ENCODE results near the gene NGF. TPM values are rescaled to one million over a fixed set of nuclear protein-coding genes. Genes with fewer than 3 reads are reported as not detected.
A peak's percentile ranks its signal among the peaks of the same experiment; 100 is the strongest.

NGF gene
- polyA plus RNA-seq, 3 donors, result not detected

- peaks cover 0 to 5% (median 0%) of the 10 kb centered on the region in 7 donors for H3K9me3 Mint-ChIP-seq
- H3K27ac ChIP-seq (ENCODE audit: low read depth in 1 of 2, low read length in 2 of 2), result no peak overlapping the region
- H3K4me2 ChIP-seq (replicated peaks; ENCODE audit: extremely low read depth, low read length, poor library complexity, severe bottlenecking), result no peak overlapping the region
- peaks cover 0 to 4% (median 0%) of the 10 kb centered on the region in 3 donors for H3K27me3 Mint-ChIP-seq (ENCODE audit: low read depth in 3 of 3)
- WGBS (ENCODE audit: insufficient coverage), result 93% methylated on average over 4 of the region's 8 CpGs
- H3K9ac ChIP-seq (ENCODE audit: insufficient read depth, low read length, poor library complexity, severe bottlenecking), result no peak overlapping the region
- no peak for TF ChIP-seq CTCF (IDR thresholded peaks at IDR 0.05)
- no peak overlapping the region for H3K4me3 ChIP-seq (replicated peaks in 1 of 3; ENCODE audit: low read depth in 2 of 3, low read length in 3 of 3)
- no peaks in the 10 kb centered on the region for H3K4me1 ChIP-seq (ENCODE audit: control insufficient read depth in 1 of 2, insufficient read depth in 2 of 2, low read length in 2 of 2)
- no peak overlapping the region for H2AFZ ChIP-seq (ENCODE audit: insufficient read depth, low read depth, low read length, poor library complexity, severe bottlenecking)
- DNase-seq, result no peak
- H3K4me3 Mint-ChIP-seq, result no peak overlapping the region
- H3K27me3 ChIP-seq (ENCODE audit: control insufficient read depth in 2 of 2, insufficient read depth in 2 of 2, low read length in 2 of 2), result no peaks in the 10 kb centered on the region
- H3K27ac Mint-ChIP-seq, result no peak overlapping the region
- no peaks in the 10 kb centered on the region for H3K36me3 ChIP-seq (replicated peaks in 1 of 2; ENCODE audit: control insufficient read depth in 1 of 2, insufficient read depth in 2 of 2, low read length in 2 of 2)
- H3K4me1 Mint-ChIP-seq, result no peaks in the 10 kb centered on the region
- H3K36me3 Mint-ChIP-seq, result no peaks in the 10 kb centered on the region
- H3K79me2 ChIP-seq (ENCODE audit: insufficient read depth, low read length), result no peaks in the 10 kb centered on the region
- intact Hi-C loops (cut with micrococcal nuclease), result no loop called here
- no peaks in the 10 kb centered on the region for H4K20me1 ChIP-seq (ENCODE audit: insufficient read depth, low read length)
- no peaks in the 10 kb centered on the region for H3K9me3 ChIP-seq (replicated peaks in 1 of 2; ENCODE audit: control insufficient read depth in 1 of 2, insufficient read depth in 1 of 2, low read length in 2 of 2)
Measured at GRCh38 chr1:115300087-115300876, 37.8 kb downstream of the NGF start.

GRCh38 chr1:115299266-115299665, 38.8 kb downstream of the NGF start:
- intact Hi-C loops (cut with micrococcal nuclease), result no loop called here
- H3K9me3 ChIP-seq (replicated peaks in 1 of 2; ENCODE audit: control insufficient read depth in 1 of 2, insufficient read depth in 1 of 2, low read length in 2 of 2), result no peaks in the 10 kb centered on the region
- Mint-ChIP-seq H3K9me3 (peaks cover 0 to 4% (median 0%) of the 10 kb centered on the region in 7 donors), H3K27ac (peak overlapping the region in 1 of 7 donors; percentile 34), H3K27me3 (ENCODE audit: low read depth in 3 of 3) (peaks cover 0 to 4% (median 0%) of the 10 kb centered on the region in 3 donors), H3K4me3 (no peak overlapping the region), H3K36me3 (no peaks in the 10 kb centered on the region), H3K4me1 (no peaks in the 10 kb centered on the region)
- no peak overlapping the region for H2AFZ ChIP-seq (ENCODE audit: insufficient read depth, low read depth, low read length, poor library complexity, severe bottlenecking)
- DNase-seq, result no peak
- H3K36me3 ChIP-seq (replicated peaks in 1 of 2; ENCODE audit: control insufficient read depth in 1 of 2, insufficient read depth in 2 of 2, low read length in 2 of 2), result no peaks in the 10 kb centered on the region
- no CpG with 5 or more reads among the region's 2 CpGs for WGBS (ENCODE audit: insufficient coverage)
- H3K79me2 ChIP-seq (ENCODE audit: insufficient read depth, low read length), result no peaks in the 10 kb centered on the region
- TF ChIP-seq CTCF (IDR thresholded peaks at IDR 0.05), result no peak
- no peaks in the 10 kb centered on the region for H4K20me1 ChIP-seq (ENCODE audit: insufficient read depth, low read length)
- no peaks in the 10 kb centered on the region for H3K4me1 ChIP-seq (ENCODE audit: control insufficient read depth in 1 of 2, insufficient read depth in 2 of 2, low read length in 2 of 2)
- H3K4me2 ChIP-seq (replicated peaks; ENCODE audit: extremely low read depth, low read length, poor library complexity, severe bottlenecking), result no peak overlapping the region
- H3K9ac ChIP-seq (ENCODE audit: insufficient read depth, low read length, poor library complexity, severe bottlenecking), result no peak overlapping the region
- H3K4me3 ChIP-seq (replicated peaks in 1 of 3; ENCODE audit: low read depth in 2 of 3, low read length in 3 of 3), result no peak overlapping the region
- H3K27ac ChIP-seq (ENCODE audit: low read depth in 1 of 2, low read length in 2 of 2), result no peak overlapping the region
- no peaks in the 10 kb centered on the region for H3K27me3 ChIP-seq (ENCODE audit: control insufficient read depth in 2 of 2, insufficient read depth in 2 of 2, low read length in 2 of 2)

All from CD14-positive monocyte (primary cell).